K562 (cell line): ENCODE results near the gene FAM83F. TPM values are rescaled to one million over a fixed set of nuclear protein-coding genes. Genes with fewer than 3 reads are reported as not detected.

Experiments used
- ASH1L ChIP-seq: fragments of 450-650 bp; IDR thresholded peaks from 2 replicates; pipeline ENCODE4 v1.6.1; 2018; ENCODE audit warnings: borderline replicate concordance, mild to moderate bottlenecking, low read depth; ENCODE audit not compliant: partially characterized antibody
- BCL6 ChIP-seq: fragments of 250-450 bp; sonication (Bioruptor Pico); IDR thresholded peaks from 2 replicates; pipeline ENCODE4 v1.4.0; 2020
- HES1 ChIP-seq: fragments of 450-650 bp; IDR thresholded peaks from 2 replicates; pipeline ENCODE4 v1.6.1; 2016; ENCODE audit warnings: low read depth, mild to moderate bottlenecking, moderate library complexity
- HMGN3 ChIP-seq: IDR thresholded peaks from 2 replicates; pipeline ENCODE4 v1.6.1; 2011; ENCODE audit warnings: borderline replicate concordance, low read depth, mild to moderate bottlenecking, mixed read lengths, low read length; ENCODE audit not compliant: insufficient read length; ENCODE audit errors: extremely low read depth
- KLF1 ChIP-seq: fragments of 450-650 bp; IDR thresholded peaks from 2 replicates; pipeline ENCODE4 v1.6.1; 2016; ENCODE audit warnings: missing genetic modification characterization, missing compliant biosample characterization
- KLF16 ChIP-seq: IDR thresholded peaks from 2 replicates; pipeline ENCODE4 v1.6.1; 2016; ENCODE audit warnings: antibody characterized with exemption
- PHB ChIP-seq: fragments of 250-450 bp; sonication (Bioruptor Pico); IDR thresholded peaks from 2 replicates; pipeline ENCODE4 v1.5.0; 2021
- PRMT5 ChIP-seq: sonication (generic); formaldehyde crosslinking; IDR thresholded peaks from 2 replicates; pipeline ENCODE4 v1.5.0; 2020; ENCODE audit warnings: missing genetic modification reagents
- RERE ChIP-seq: sonication (generic); formaldehyde crosslinking; IDR thresholded peaks from 2 replicates; pipeline ENCODE4 v1.8.0; 2023; ENCODE audit warnings: missing genetic modification reagents, mild to moderate bottlenecking, borderline replicate concordance
- SIN3A ChIP-seq, 2 experiments: fragments of 150-350 bp in 1 of 2; IDR thresholded peaks; 2 replicates each; pipeline ENCODE4 v1.6.1; 2011 to 2016; ENCODE audit warnings: borderline replicate concordance in 2 of 2, low read depth in 2 of 2, low read length in 2 of 2, mild to moderate bottlenecking in 2 of 2, moderate library complexity in 2 of 2; ENCODE audit not compliant: control insufficient read depth in 1 of 2
- SP2 ChIP-seq: IDR thresholded peaks from 2 replicates; pipeline ENCODE4 v1.6.1; 2011; ENCODE audit warnings: mild to moderate bottlenecking, low read depth, low read length, moderate library complexity; ENCODE audit not compliant: poor library complexity, severe bottlenecking; ENCODE audit errors: extremely low read depth
- TAF15 ChIP-seq: fragments of 200-400 bp; formaldehyde crosslinking; IDR thresholded peaks from 2 replicates; pipeline ENCODE4 v1.6.1; 2017; ENCODE audit warnings: mild to moderate bottlenecking, low read depth, low read length, moderate library complexity
- TEAD1 ChIP-seq, 2 experiments: fragments of 450-650 bp in 1 of 2; sonication (generic) in 1 of 2; formaldehyde crosslinking; IDR thresholded peaks; 2 replicates each; pipeline versions ENCODE4 v1.4.0 to v1.8.0; 2020 to 2022; ENCODE audit warnings: mild to moderate bottlenecking in 2 of 2, missing genetic modification reagents in 1 of 2
- ZNF507 ChIP-seq: conservative IDR thresholded peaks from 2 replicates; pipeline ENCODE4 v1.6.1; 2017; ENCODE audit warnings: missing genetic modification characterization, missing compliant biosample characterization
- ZNF57 ChIP-seq: fragments of 450-650 bp; formaldehyde crosslinking; IDR thresholded peaks from 2 replicates; pipeline ENCODE4 v1.4.0; 2020; ENCODE audit warnings: mild to moderate bottlenecking, moderate library complexity
- ZSCAN32 ChIP-seq: fragments of 450-650 bp; formaldehyde crosslinking; IDR thresholded peaks from 2 replicates; pipeline ENCODE4 v1.4.0; 2020; ENCODE audit warnings: mild to moderate bottlenecking, moderate library complexity
- polyA plus RNA-seq, 8 experiments: library from polyadenylated mRNA; depleted of rRNA in 4 of 8; stranded (reverse) in 5 of 8; unstranded in 3 of 8; fragments of >200 nt; fragmentation: Nextera tagmentation in 2 of 8; fragmentation: Illumina TruSeq in 1 of 8; extraction: Ambion mirVana in 2 of 8; extraction: Trizol in 1 of 8; gene quantifications; 2 replicates each; pipeline versions ENCODE4 v1.2.1 to v1.2.3, GENCODE V29; 2011 to 2014; ENCODE audit warnings: inconsistent platforms in 1 of 8, missing spikeins in 1 of 8
- total RNA-seq, 7 experiments: library from RNA; depleted of rRNA in 6 of 7; stranded (reverse); fragments of >200 nt in 6 of 7; fragmentation: Illumina TruSeq in 2 of 7; extraction: Trizol in 2 of 7; gene quantifications; 2 replicates each; pipeline versions ENCODE4 v1.2.1 to v1.2.3, GENCODE V29; 2011 to 2021; ENCODE audit warnings: low replicate concordance in 1 of 7
- TF ChIP-seq, protein P1 (sequence below): fragments of 450-650 bp; IDR thresholded peaks from one replicate; pipeline ENCODE4 v1.6.1; 2018; ENCODE audit warnings: mild to moderate bottlenecking, moderate library complexity; ENCODE audit not compliant: partially characterized antibody
- TF ChIP-seq, protein P2 (sequence below): fragments of 450-650 bp; conservative IDR thresholded peaks from 2 replicates; pipeline ENCODE4 v1.6.1; 2016; ENCODE audit warnings: missing genetic modification characterization, low read depth, mild to moderate bottlenecking, missing compliant biosample characterization, moderate library complexity

Gene FAM83F
- total and polyA plus RNA-seq, 9 of the 15 experiments (the other 6 are each of a cell fraction or from before 2014, with no cell fraction given) = under 0.01 to 0.13 (median 0.04) TPM; not detected in 1

DNA sequence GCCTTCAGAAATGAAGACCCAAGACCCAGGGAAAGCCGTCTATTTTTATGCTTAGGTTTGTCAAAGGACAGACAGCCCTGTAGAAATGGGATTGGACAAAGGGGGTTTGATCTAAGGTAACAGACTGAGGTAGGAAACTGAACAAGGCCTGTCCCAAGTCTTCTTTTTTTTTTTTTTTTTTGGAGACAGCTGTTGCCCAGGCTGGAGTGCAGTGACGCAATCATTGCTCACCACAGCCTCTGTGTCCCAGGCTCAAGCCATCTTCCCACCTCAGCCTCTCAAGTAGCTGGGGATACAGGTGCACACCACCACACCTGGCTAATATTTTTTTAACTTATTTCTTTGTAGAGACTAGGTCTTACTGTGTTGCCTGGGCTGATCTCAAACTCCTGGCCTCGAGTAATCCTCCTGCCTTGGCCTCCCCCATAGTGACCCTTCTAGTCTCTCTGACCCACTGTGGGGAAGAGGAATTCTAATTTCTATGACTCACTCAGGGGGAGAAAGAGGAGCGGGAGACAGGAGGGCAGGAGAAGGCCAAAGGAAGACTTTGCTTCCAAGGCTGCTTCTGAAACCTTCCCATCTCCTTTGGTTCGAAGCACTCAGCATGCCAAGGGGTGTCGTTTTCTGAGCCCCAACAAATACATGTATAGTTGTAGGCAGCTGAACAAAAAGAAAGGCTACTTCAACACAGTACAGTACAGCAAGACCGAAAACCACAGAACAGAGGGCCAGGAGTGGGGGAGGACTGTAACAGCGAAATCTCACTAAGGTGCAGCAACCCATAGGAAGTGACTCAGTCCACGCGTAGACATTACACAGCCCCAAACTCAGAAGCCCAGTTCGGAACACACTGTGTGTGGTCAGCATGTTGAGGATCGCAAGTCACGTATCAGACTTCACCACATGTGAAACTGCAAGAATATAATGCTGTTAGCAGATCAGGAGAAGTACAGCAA, 33.7 kb upstream of the FAM83F start (continued):
- TF ChIP-seq RERE (CRISPR knock-in tag) (no peak), ZNF507 (tag) (no peak), SIN3A (IDR thresholded peaks at IDR 0.05; ENCODE audit: borderline replicate concordance in 2 of 2, control insufficient read depth in 1 of 2, low read depth in 2 of 2, low read length in 2 of 2) (no peak), PHB (CRISPR knock-in tag) (no peak), BCL6 (CRISPR knock-in tag) (no peak), PRMT5 (CRISPR knock-in tag) (no peak), TEAD1 (CRISPR knock-in tag; IDR thresholded peaks at IDR 0.05) (peak in 1 of 2 experiments; percentile 33; a peak in 1 of 4 replicates), ZSCAN32 (no peak), TAF15 (no peak), ASH1L (no peak), KLF1 (tag) (no peak), SP2 (no peak), ZNF57 (CRISPR knock-in tag) (no peak), HES1 (0 out of 2 replicates have a peak, but pooled peaks have one; percentile 31), KLF16 (peak; percentile 81), HMGN3 (no peak)
- TF ChIP-seq, protein P1, sequence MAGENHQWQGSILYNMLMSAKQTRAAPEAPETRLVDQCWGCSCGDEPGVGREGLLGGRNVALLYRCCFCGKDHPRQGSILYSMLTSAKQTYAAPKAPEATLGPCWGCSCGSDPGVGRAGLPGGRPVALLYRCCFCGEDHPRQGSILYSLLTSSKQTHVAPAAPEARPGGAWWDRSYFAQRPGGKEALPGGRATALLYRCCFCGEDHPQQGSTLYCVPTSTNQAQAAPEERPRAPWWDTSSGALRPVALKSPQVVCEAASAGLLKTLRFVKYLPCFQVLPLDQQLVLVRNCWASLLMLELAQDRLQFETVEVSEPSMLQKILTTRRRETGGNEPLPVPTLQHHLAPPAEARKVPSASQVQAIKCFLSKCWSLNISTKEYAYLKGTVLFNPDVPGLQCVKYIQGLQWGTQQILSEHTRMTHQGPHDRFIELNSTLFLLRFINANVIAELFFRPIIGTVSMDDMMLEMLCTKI = no peak
- TF ChIP-seq, protein P2, sequence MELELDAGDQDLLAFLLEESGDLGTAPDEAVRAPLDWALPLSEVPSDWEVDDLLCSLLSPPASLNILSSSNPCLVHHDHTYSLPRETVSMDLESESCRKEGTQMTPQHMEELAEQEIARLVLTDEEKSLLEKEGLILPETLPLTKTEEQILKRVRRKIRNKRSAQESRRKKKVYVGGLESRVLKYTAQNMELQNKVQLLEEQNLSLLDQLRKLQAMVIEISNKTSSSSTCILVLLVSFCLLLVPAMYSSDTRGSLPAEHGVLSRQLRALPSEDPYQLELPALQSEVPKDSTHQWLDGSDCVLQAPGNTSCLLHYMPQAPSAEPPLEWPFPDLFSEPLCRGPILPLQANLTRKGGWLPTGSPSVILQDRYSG (tag) = no peak
